Erythroblast (primary cell): ENCODE results near the gene MRPL49.

Experiments
- DNase-seq, 2 experiments: peaks; one replicate each; lab custom pipeline; 2025; lab: John Stamatoyannopoulos, UW
- GATA1 ChIP-seq: IDR thresholded peaks from 2 replicates; pipeline ENCODE4 v1.6.1; 2011; ENCODE audit warnings: low read depth, mild to moderate bottlenecking, control low read depth, low read length, moderate library complexity
- POLR2A ChIP-seq: IDR thresholded peaks from 2 replicates; pipeline ENCODE4 v1.6.1; 2011; ENCODE audit warnings: mild to moderate bottlenecking, low read length

MRPL49 gene

DNA sequence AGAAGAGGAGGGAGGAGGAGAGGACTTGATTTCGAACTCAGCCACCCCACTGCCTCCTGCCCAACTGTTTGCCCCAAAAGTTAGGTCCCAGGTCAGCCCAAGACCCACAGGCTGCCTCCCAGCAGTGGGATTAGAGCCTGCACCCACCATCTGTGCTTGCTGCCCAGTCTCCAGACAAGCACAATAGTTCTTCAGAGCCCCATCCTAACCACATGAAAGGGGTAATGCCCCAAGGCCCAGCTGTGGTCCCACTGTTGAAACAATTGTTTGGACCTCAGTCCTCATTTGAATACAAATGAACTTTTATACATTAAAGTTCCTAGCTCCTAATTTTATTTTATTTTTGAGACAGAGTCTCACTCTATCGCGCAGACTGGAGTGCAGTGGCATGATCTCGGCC is 31.5 kb upstream of the MRPL49 start:
- no peak for DNase-seq
- TF ChIP-seq GATA1 (no peak), POLR2A (no peak)

DNA sequence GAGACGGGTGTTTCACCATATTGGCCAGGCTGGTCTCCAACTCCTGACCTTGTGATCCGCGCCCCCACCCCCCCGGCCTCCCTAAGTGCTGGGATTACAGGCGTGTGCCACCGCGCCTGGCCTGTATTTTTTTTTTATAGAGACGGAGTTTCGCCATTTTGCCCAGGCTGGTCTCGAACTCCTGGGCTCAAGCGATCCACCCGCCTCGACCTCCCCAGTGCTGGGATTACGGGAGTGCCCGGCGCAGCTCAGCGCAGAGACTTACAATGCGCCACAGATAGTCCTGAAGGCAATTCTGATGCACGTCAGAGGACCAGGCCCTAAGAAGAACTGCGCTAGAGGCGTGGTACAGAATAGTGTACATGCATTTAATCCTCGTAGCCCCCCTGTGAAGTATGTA is 26.7 kb upstream of the MRPL49 start:
- TF ChIP-seq POLR2A = no peak
- no peak for TF ChIP-seq GATA1
- no peak for DNase-seq

DNA sequence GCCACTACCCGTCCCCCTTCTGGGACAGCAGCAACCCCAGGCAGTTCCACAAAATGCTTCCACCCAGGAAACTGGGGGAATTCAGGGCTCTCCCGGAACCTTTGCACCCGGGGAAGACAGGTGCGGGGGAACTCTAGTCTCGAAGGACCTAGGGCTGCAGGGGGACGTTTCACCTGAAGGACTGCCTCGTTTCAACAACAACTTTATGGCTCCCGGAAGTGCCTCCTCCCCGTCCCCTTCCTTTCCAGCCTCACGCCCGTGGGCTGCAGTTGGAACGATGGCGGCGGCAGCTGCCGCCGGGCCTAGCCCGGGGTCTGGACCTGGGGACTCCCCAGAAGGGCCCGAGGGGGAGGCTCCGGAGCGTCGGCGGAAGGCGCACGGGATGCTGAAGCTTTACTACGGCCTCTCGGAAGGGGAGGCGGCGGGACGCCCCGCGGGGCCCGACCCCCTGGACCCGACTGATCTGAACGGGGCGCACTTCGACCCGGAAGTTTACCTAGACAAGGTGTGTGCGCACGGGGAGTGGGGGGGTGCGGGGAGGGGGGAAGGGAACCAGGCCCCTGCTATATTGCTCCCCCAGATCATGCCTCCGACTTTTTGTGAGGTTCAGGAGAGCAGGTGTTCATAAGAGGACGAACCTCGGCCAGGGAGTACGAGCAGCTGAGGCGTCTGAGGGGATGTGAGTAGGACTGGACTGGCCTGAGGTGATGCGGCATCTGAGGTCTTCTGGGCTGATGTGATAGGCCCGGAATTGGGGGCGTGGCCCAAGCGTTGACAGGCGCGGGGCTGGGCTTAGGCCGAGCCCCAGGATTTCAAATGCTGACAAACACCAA is 25.9 kb upstream of the MRPL49 start, which contains the start of gene VPS51:
Gene VPS51, plus strand, starts transcription at position 241 of the 833 bp plus-strand sequence. Its CDS starts 37 bp downstream, at position 278.
- DNase-seq = peak; percentile 97
- TF ChIP-seq POLR2A = peak; percentile 80
- no peak for TF ChIP-seq GATA1

DNA sequence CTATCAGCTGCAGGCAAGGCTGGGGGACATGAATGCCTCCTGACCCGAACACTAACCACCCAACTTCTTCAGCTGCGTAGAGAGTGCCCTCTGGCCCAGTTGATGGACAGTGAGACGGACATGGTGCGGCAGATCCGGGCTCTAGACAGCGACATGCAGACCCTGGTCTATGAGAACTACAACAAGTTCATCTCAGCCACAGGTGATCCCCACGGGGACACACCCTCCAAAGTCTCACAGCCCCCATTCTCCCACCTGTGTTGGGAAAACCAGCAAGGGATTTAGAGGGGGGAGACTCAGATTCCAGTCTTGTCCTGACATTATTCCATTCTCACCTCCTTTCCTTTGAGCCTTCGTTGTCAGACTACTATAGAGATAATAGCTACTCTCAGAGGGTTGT is 25.2 kb upstream of the MRPL49 start:
- no peak for TF ChIP-seq POLR2A
- TF ChIP-seq GATA1 = no peak
- no peak for DNase-seq

DNA sequence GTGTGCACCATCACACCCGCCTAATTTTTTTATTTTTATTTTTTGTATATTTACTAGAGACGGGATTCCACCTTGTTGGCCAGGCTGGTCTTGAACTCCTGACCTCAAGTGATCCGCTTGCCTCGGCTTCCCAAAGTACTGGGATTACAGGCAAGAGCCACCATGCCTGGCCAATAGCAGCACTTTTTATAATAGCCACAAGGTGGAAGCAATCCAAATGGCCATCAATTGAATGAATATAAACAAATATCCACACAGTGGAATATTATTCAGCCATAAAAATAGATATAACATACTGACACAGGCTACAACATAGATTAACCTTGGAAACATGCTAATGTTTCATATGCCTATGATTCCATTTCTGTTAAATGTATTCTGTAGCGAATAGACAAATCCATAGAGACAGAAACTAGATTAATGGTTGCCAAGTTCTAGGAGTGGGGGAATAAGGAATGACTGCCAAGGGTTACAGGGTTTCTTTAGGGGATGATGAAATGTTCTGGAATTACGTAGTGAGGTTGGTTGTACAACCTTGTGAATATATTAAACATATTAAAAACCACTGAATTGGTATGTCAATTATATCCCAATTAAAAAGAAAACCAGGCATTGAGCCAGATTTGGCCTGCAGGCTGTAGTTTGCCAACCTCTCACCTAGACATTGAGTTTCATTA is 21.3 kb upstream of the MRPL49 start:
- no peak for DNase-seq
- TF ChIP-seq POLR2A (no peak), GATA1 (no peak)

DNA sequence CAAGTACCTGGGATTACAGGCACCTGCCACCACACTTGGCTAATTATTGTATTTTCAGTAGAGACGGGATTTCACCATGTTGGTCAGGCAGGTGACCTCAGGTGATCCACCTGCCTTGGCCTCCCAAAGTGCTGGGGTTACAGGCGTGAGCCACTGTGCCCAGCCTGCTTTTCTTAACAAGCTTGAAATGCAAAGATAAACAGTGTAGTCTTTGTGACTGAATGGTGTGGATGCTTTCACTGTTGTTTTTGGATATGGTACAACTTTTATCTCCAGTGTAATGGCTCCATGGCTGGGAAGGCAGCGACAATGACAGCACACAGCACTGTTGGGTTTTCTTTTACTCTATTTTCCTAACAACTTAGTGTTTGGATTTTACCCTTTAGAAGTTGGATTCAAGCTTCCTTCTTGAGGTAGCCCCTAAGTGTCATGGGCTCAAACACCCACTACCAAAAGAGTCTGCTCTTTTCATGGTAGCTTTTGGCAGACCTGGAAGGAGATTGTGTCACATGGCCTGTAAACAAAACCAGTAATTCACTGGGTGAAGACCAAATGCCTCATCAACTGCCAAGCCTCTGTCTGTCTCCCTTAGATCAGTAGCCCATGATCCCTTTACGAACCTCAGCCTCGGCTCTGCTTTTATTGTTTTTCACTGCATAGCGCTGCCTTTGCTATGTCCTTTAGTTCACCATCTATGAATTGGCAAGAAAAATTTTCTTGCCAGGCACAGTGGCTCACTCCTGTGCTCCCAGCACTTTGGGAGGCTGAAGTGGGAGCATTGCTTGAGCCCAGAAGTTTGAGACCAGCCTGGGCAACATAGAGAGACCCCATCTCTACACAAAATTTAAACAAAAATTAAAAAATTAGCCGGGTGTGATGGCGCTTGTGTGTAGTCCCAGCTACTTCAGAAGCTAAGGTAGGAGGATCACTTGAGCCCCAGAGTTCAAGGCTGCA is 19.7 kb upstream of the MRPL49 start:
- DNase-seq = no peak
- no peak for TF ChIP-seq POLR2A
- TF ChIP-seq GATA1 = no peak

DNA sequence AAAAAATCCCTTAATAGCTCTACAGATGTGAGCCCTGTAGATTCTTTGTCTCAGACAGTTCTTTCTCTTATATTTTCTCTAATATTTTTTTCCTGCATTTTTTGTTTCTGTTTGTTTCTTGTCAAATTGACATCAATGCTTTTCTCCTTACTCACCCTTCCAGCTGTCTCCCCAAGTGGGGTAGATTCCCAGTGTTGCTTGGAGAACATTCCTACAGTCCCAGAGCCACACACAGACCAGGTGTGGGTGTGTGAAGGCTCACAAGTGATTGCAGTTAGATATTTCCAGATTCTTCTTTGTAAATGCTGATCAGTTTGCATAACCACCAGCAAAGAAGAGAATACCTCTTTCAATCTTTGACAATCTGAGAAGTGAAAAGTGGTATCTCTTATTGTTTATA is 18.6 kb upstream of the MRPL49 start:
- TF ChIP-seq POLR2A (no peak), GATA1 (no peak)

DNA sequence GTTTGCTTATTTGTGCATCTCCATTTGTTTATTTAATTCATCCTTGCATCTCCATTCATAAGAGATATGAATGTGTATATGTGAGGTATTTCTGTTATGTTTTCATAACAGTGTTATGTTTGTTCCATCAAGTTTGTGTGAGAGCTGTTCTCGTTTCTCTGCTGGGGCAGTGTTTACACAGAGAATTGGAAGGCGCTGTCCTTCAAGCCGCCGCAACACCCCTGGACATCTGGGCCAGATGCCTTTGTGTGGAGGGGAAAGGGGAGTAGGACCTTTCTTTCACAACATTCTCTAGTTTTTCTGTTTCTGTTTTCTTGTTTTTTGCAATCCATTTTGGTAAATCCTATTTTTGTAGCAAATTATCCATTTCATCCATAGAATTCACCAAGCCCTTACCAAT is 17.5 kb upstream of the MRPL49 start:
- TF ChIP-seq GATA1 (no peak), POLR2A (no peak)
- no peak for DNase-seq

More for the DNA sequence above, 18.6 kb upstream of the MRPL49 start:
- DNase-seq = no peak

DNA sequence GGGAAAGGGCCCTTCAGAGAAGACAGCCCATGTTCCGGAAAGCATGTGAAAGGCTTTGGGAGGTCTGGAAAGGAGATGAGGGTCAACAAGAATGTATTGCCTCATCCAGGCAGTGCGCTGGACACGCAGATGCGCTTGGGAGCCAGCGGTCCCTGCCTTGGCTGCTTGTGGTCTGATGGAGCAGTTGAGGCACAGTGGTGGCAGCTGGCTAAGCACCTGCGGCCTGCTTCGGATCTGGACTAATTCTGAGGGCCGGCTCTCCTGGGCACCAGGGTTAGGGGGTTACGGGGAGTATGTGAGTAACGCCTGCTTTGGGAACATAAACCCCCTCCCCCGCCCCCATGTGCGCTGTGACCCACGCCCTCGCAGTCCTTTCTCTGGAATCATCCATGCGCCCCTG is 15.0 kb upstream of the MRPL49 start:
- TF ChIP-seq GATA1 (no peak), POLR2A (no peak)
- DNase-seq = no peak

DNA sequence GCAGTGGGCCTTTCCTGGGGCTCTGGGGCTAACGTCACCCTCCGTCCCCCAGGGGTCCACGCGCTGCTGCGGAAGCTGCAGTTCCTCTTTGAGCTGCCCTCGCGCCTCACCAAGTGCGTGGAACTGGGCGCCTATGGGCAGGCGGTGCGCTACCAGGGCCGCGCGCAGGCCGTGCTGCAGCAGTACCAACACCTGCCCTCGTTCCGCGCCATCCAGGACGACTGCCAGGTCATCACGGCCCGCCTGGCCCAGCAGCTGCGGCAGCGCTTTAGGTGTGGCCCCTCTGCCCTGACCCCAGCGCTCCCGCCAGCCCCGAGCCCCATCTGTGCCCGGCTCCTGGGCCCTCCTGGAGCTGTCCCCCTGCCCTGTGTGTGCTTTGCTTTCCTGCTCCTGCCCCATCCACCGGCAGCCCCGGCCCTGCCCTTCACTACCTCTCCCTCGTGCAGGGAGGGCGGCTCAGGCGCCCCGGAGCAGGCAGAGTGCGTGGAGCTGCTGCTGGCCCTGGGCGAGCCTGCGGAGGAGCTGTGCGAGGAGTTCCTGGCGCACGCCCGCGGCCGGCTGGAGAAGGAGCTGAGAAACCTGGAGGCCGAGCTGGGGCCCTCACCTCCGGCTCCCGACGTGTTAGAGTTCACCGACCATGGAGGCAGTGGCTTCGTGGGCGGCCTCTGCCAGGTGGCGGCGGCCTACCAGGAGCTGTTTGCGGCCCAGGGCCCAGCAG is 14.2 kb upstream of the MRPL49 start:
- DNase-seq = no peak
- TF ChIP-seq POLR2A (no peak), GATA1 (no peak)

DNA sequence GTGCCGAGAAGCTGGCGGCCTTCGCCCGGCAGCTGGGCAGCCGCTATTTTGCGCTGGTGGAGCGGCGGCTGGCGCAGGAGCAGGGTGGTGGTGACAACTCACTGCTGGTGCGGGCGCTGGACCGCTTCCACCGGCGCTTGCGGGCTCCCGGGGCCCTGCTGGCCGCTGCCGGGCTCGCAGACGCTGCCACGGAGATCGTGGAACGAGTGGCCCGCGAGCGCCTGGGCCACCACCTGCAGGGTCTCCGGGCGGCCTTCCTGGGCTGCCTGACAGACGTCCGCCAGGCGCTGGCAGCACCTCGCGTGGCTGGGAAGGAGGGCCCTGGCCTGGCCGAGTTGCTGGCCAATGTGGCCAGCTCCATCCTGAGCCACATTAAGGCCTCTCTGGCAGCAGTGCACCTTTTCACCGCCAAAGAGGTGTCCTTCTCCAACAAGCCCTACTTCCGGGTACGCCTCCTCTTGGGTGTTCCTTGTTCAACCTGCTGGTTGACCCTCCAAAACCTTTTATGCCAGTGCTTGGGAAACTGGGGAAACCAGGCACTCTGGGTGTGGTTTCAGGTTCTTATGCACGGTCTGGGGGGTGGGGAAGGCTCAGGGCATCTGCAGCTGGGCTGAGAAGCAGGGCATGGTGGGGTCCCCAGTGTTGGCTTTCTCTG is 13.5 kb upstream of the MRPL49 start:
- TF ChIP-seq POLR2A = no peak
- TF ChIP-seq GATA1 = no peak
- DNase-seq = no peak
